ENCODE measurements around the gene PPP2R2C. TPM values are rescaled to one million over a fixed set of nuclear protein-coding genes. Genes with fewer than 3 reads are reported as not detected.

The PPP2R2C gene
- 0.15 and 0.17 TPM in 2 replicates for total RNA-seq

GRCh38 chr4:6472387-6473263, at the start of gene PPP2R2C:
TSS of gene PPP2R2C (minus strand) at chr4:6472614. CDS start at chr4:6472229, 385 bp downstream.

Other genes with a start within 250 kb of the PPP2R2C start
- gene WFS1, start 202.8 kb downstream of the PPP2R2C start, total RNA-seq = 21.5 and 49.1 TPM in 2 replicates
- gene MAN2B2, start 102.6 kb upstream of the PPP2R2C start, total RNA-seq = 21.1 and 32.3 TPM in 2 replicates
- gene MRFAP1, start 168.1 kb upstream of the PPP2R2C start, total RNA-seq = 91.5 and 119 TPM in 2 replicates
- not detected in 2 replicates for gene S100P, start 221.3 kb upstream of the PPP2R2C start, total RNA-seq
- gene MRFAP1L1, start 237.3 kb upstream of the PPP2R2C start, total RNA-seq = 35.7 and 70.0 TPM in 2 replicates
- gene BLOC1S4, start 243.6 kb upstream of the PPP2R2C start, total RNA-seq = 22.5 and 23.3 TPM in 2 replicates

Data from smooth muscle cell of trachea (primary cell).